Transverse colon (tissue), 4 donors: ENCODE results near the gene HAGH. TPM values are rescaled to one million over a fixed set of nuclear protein-coding genes. Genes with fewer than 3 reads are reported as not detected.

Source experiments
- DNase-seq: peaks from one replicate; pipeline ENCODE4 v3.0.0-alpha.2; 2019
- H3K27ac ChIP-seq, 4 donors: fragments of 200-600 bp; sonication (generic); 2 replicates each; pipeline ENCODE4 v1.5.1; 2016 to 2018; ENCODE audit warnings: inconsistent platforms in 4 of 4
- H3K27me3 ChIP-seq: fragments of 200-600 bp; sonication (generic); 2 replicates; pipeline ENCODE4 v1.5.1; 2017; ENCODE audit warnings: inconsistent platforms
- H3K36me3 ChIP-seq, 4 donors: fragments of 200-600 bp; sonication (generic); 2 replicates each; pipeline ENCODE4 v1.5.1; 2017 to 2019; ENCODE audit warnings: inconsistent platforms in 4 of 4
- H3K4me1 ChIP-seq, 4 donors: fragments of 200-600 bp; sonication (generic); 2 replicates each; pipeline ENCODE4 v1.5.1; 2017 to 2020; ENCODE audit warnings: inconsistent platforms in 4 of 4
- H3K4me3 ChIP-seq, 4 donors: fragments of 200-600 bp; sonication (generic); 1 replicate in 1 of 4; 2 replicates in 3 of 4; pipeline versions ENCODE4 v1.5.1 to v1.6.1; 2017 to 2019; ENCODE audit warnings: inconsistent platforms in 4 of 4
- H3K9me3 ChIP-seq, 2 donors: fragments of 200-600 bp; sonication (generic); 2 replicates each; pipeline ENCODE4 v1.5.1; 2017 to 2019; ENCODE audit warnings: inconsistent platforms in 2 of 2
- EP300 ChIP-seq: sonication (generic); formaldehyde crosslinking; IDR thresholded peaks from one replicate; pipeline ENCODE4 v1.6.1; 2017; ENCODE audit warnings: antibody characterized with exemption, low read depth
- POLR2A ChIP-seq: fragments of 450-650 bp; IDR thresholded peaks from one replicate; pipeline ENCODE4 v1.6.1; 2016; ENCODE audit warnings: antibody characterized with exemption, mild to moderate bottlenecking, moderate library complexity
- POLR2AphosphoS5 ChIP-seq, 3 donors: sonication (generic); formaldehyde crosslinking; IDR thresholded peaks; one replicate each; pipeline ENCODE4 v1.6.1; 2016; ENCODE audit warnings: antibody characterized with exemption in 3 of 3
- WGBS, 2 donors: methylation state at CpG; one replicate each; pipeline ENCODE4 v1.1.5; 2018; ENCODE audit warnings: low coverage in 1 of 2; 5-methylcytosine and 5-hydroxymethylcytosine counted together
- in situ Hi-C, 4 donors: fragments of 200-750 bp; cut with MboI; loops; one replicate each; pipeline versions ENCODE4 v1.15.0 to v1.15.1; 2017; ENCODE audit warnings: low sequenced_read_pairs in 3 of 4, low pct_ligation_motif_present in 1 of 4, low pct_unique_long_range_greater_than_20kb in 1 of 4
- intact Hi-C: fragments of 100-400 bp; cut with DNase I; formaldehyde crosslinking; loops from one replicate; pipeline ENCODE4 v1.15.1; 2023; ENCODE audit warnings: low total_unique reads
- total RNA-seq, 4 donors: library from RNA; depleted of rRNA; stranded (reverse); fragments of >200 nt; gene quantifications; one replicate each; pipeline ENCODE4 v1.1.0, GENCODE V29; 2016
- TF ChIP-seq, protein P1 (sequence below), 5 experiments: fragments of 200-600 bp in 3 of 5; fragments of 450-650 bp in 2 of 5; sonication (generic) in 3 of 5; IDR thresholded peaks; 1 replicate in 2 of 5; 2 replicates in 3 of 5; pipeline ENCODE4 v1.5.1; 2016 to 2017; ENCODE audit warnings: antibody characterized with exemption in 5 of 5, inconsistent platforms in 3 of 5, mild to moderate bottlenecking in 2 of 5, moderate library complexity in 1 of 5

HAGH gene
- total RNA-seq, 4 donors from 2014 or later, result 40.6 to 403 (median 121) TPM

DNA sequence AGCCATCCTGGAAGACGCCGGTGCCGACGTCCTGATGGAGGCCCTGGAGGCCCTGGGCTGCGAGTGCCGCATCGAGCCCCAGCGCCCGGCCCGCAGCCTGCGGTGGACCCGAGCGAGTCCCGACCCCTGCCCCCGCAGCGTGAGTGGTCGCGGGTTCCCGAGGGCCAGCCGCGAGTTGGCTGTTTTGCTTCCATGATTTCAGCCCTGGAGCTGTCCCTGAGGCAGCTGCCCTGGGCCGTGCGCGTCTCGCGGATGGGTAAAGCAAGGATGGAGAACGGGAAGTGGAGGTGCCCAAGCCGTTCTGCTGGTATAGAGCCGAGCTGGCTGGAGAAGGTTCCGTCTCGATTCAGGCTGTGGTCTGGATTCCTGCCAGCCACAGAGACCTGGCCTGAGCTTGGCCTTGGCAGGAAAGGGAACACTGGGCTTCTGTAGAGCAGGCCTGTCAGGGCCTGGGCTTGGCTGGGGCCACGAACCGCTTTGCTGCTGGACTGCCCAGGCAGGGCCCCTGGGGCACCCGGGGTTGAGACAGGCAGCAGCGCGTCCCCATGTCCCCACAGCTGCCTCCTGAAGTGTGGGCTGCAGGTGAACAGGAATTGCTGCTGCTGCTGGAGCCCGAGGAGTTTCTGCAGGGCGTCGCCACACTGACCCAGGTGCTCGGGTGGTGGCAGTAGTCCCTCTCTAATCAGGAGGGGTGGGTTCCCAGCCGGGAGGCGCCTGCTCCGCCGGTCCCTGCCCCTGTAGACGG is 52.8 kb downstream of the HAGH start:
- DNase-seq, result peak; percentile 50
- Histone ChIP-seq H3K27ac (peak overlapping the region; percentile 95 to 97 (median 96)), H3K4me1 (peaks cover 16 to 42% (median 32%) of the 10 kb centered on the region in 4 donors), H3K27me3 (no peaks in the 10 kb centered on the region), H3K9me3 (no peaks in the 10 kb centered on the region), H3K36me3 (peaks cover 0 to 10% (median 5%) of the 10 kb centered on the region in 4 donors), H3K4me3 (peak overlapping the region; percentile 70 to 94 (median 86))
- TF ChIP-seq POLR2AphosphoS5 (IDR thresholded peaks at IDR 0.05) (no peak), EP300 (no peak), POLR2A (no peak)
- TF ChIP-seq, protein P1, sequence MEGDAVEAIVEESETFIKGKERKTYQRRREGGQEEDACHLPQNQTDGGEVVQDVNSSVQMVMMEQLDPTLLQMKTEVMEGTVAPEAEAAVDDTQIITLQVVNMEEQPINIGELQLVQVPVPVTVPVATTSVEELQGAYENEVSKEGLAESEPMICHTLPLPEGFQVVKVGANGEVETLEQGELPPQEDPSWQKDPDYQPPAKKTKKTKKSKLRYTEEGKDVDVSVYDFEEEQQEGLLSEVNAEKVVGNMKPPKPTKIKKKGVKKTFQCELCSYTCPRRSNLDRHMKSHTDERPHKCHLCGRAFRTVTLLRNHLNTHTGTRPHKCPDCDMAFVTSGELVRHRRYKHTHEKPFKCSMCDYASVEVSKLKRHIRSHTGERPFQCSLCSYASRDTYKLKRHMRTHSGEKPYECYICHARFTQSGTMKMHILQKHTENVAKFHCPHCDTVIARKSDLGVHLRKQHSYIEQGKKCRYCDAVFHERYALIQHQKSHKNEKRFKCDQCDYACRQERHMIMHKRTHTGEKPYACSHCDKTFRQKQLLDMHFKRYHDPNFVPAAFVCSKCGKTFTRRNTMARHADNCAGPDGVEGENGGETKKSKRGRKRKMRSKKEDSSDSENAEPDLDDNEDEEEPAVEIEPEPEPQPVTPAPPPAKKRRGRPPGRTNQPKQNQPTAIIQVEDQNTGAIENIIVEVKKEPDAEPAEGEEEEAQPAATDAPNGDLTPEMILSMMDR (IDR thresholded peaks at IDR 0.05), result no peak
- in situ Hi-C loops (no loop called here), intact Hi-C loops (no loop called here)
- WGBS, 2 donors, result 10% methylated on average over 27 of the region's 45 CpGs; no CpG with 5 or more reads in 1 of the 2 donors

- Histone ChIP-seq H3K27ac (peak within 1 kb of the TSS; percentile 95 to 97 (median 96)), H3K9me3 (no peaks in the 10 kb centered on the region), H3K27me3 (no peaks in the 10 kb centered on the region), H3K4me3 (peak within 1 kb of the TSS; percentile 70 to 94 (median 86)), H3K4me1 (peaks cover 16 to 42% (median 32%) of the 10 kb centered on the region in 4 donors), H3K36me3 (peaks cover 0 to 10% (median 5%) of the 10 kb centered on the region in 4 donors)
- in situ Hi-C loops (no loop called here), intact Hi-C loops (no loop called here)
- WGBS, 2 donors, result 1% methylated on average over 90 of the region's 108 CpGs; no CpG with 5 or more reads in 1 of the 2 donors
- peak; percentile 87 for DNase-seq
- TF ChIP-seq POLR2A (peak; percentile 69), POLR2AphosphoS5 (IDR thresholded peaks at IDR 0.05) (peak; percentile 78 to 92 (median 81)), EP300 (no peak)
- TF ChIP-seq, protein P1 (IDR thresholded peaks at IDR 0.05), result peak; percentile 81 to 95 (median 84)
Observed at GRCh38 chr16:1772908-1773702, 53.5 kb downstream of the HAGH start, which contains the start of gene MRPS34. TSS of gene MRPS34 (minus strand) at chr16:1773134. CDS start at chr16:1773119, 15 bp downstream.

DNA sequence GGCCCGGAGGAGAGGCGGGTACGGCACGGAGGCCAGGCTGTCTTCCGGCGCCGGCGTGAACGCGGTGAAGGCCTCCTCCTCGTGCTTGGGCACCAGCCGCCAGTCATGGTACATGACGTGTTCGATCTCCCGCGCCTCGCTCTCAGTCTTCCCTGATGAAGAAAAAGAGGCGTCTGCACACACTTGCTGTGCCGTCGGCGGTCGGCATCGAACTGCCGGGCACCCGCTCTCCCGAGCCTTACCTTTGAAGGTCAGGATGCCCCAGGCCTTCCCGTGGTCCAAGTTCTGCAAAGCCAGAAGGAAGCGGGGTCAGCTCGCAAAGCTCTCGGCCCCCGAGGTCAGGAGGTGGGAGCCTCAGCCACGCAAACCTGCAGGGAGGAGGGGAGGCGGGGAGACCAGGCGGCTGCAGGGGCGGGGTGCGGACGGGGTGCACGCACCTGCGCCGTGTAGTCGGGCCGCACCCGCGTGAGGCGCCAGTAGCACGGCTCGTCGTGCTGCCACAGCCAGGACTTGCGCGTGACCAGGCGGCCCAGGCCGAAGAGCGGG is 54.2 kb downstream of the HAGH start, which contains the start of gene EME2:
Gene EME2, plus strand, starts transcription at position 449 of the 546 bp plus-strand sequence. CDS start 418 bp downstream, outside the sequence.
- Histone ChIP-seq H3K36me3 (peaks cover 0 to 6% (median 2%) of the 10 kb centered on the region in 4 donors), H3K9me3 (no peaks in the 10 kb centered on the region), H3K27me3 (no peaks in the 10 kb centered on the region), H3K4me3 (peak within 1 kb of the TSS; percentile 70 to 94 (median 86)), H3K27ac (peak within 1 kb of the TSS; percentile 95 to 97 (median 96)), H3K4me1 (peaks cover 16 to 42% (median 32%) of the 10 kb centered on the region in 4 donors)
- in situ Hi-C loops (no loop called here), intact Hi-C loops (no loop called here)
- TF ChIP-seq POLR2A (no peak), EP300 (no peak), POLR2AphosphoS5 (IDR thresholded peaks at IDR 0.05) (no peak)
- TF ChIP-seq, protein P1 (IDR thresholded peaks at IDR 0.05), result no peak
- peak; percentile 58 for DNase-seq
- 1% methylated on average over 13 of the region's 53 CpGs; no CpG with 5 or more reads in 1 of the 2 donors for WGBS, 2 donors
